HG02678 (cell line): ENCODE measurements around the gene SLC39A9.
"Not testable (repeated sequence)": the region's sequence is repeated elsewhere in the genome, so short reads cannot be mapped to it uniquely, and the experiment has no call there.

ENCODE experiments used
- ATAC-seq: cut with Tn5 transposase; IDR thresholded peaks from one replicate; pipeline ENCODE4 v1.9.1; 2021; ENCODE audit warnings: mild to moderate bottlenecking, moderate library complexity; ENCODE audit not compliant: unreplicated experiment

Gene SLC39A9

DNA sequence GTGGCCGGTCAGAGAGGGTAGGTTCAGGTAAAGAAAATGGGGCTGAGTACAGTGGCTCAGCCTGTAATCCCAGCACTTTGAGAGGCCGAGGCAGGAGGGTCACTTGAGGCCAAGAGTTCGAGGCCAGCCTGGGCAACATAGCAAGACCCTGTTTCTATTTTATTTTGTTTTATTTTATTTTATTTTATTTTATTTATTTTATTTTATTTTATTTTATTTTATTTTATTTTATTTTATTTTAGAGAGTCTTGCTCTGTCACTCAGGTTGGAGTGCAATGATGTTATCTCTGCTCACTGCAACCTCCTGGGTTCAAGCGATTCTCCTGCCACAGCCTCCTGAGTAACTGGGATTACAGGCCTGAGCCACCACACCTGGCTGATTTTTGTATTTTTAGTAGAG, 99.4 kb downstream of the SLC39A9 start:
- ATAC-seq, result not testable (repeated sequence)

DNA sequence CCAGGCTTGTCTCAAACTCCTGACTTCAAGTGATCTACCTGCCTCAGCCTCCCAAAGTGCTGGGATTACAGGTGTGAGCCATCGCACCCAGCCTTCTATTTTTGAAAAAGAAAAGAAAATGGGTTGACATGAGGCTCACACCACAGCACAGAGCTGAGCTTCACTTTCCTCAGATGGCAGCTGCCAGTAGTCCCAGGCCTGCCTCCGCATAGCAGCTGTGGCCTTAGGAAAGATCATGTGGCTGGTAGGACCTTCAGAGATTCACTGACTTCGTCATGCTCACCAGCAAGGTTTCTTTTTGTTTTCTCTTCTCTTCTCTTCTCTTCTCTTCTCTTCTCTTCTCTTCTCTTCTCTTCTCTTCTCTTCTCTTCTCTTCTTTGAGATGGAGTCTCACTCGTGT, 99.8 kb downstream of the SLC39A9 start:
- not testable (repeated sequence) for ATAC-seq

DNA sequence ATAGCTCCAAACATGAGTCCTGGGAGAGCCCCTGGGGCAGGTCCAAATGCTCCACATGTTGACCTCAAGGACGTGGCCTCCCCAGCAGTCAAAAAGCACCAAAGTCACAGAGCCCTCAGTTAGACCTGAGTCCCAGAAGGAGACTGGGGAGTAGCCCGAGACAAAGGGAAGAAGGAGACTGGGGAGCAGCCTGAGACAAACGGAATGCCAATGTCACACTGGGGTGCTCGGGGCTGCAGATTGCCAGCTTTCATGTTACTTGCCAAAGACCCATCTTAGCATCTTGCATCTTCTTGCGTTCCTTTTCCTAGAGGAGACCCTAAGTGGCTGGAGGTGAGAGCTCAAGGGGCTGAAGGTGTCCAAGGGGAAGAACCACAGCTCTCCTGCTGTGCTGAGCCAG, 100.9 kb downstream of the SLC39A9 start:
- no peak for ATAC-seq

DNA sequence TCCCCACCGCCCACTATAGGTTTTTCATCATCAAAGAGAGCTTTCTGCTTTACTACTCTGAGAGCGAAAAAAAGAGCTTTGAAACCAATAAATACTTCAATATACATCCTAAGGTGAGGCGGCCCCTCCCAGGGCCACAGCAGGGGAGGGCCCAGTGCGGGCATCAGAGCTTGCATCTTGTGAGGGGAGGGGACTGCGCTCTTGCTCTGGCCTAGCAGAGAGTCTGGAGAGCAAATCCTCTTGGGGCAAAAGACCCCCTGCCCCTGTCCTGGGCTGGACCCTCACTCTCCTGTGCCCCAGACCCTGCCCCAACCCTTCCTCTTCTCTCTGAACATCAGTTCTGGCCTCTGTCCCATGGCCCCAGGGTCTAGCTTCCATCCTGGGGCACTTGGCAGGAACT, 101.6 kb downstream of the SLC39A9 start:
- ATAC-seq, result no peak

DNA sequence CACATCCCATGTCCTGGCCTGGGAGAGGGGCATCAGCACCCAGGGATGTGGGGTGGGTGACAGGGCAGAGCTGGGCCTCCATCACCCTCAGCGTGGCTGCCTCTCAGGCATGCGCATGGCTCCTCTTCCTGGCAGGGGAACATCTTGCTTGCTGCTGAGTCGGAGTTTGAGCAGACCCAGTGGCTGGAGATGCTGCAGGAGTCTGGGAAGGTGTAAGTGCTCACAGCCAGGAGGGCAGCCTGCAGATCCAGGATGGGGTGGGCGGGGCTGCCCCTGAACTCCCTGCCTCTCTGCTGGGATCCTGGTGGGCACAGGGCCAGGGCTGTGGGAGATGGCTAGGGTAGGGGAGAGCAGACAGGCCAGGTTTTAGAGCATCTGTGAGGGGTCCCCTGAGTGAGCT, 102.2 kb downstream of the SLC39A9 start:
- ATAC-seq, result no peak

DNA sequence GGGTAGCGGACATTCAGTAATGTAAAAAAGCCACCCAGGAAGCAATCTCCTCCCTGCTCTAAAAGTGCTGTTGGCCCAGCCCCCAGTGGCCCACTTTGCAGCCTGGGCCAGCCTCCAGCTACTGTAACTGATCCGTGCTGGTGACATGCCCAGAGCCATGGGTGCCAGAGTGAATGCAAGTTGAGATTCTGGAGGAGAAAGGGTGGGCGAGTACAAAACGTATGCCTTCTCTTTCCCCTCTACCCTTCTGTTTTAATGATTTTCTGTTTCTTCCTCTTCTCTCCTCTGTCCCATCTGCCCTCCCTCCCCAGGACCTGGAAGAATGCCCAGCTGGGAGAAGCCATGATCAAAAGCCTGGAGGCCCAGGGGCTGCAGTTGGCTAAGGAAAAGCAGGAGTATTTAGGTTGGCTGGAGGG, 102.9 kb downstream of the SLC39A9 start:
- no peak for ATAC-seq

DNA sequence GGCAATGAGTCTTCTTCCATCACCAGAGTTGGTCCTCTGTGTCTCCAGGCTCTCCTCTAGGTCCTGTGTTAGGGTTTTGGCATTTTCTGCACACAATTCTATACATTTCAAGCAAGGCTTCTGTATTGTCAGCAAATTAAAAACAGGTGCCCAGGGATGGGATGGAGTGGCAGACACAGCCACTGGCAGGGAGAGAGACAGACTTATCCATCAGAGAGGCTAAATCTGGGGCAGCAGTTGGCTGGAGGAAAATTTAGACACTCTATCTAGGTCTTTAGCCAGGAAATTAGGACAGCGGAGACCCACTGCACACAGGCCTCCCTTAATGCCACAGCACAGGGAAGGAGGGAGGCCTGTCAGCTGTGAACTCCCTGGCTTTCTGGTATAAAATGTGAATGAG, 106.3 kb downstream of the SLC39A9 start:
- no peak for ATAC-seq

DNA sequence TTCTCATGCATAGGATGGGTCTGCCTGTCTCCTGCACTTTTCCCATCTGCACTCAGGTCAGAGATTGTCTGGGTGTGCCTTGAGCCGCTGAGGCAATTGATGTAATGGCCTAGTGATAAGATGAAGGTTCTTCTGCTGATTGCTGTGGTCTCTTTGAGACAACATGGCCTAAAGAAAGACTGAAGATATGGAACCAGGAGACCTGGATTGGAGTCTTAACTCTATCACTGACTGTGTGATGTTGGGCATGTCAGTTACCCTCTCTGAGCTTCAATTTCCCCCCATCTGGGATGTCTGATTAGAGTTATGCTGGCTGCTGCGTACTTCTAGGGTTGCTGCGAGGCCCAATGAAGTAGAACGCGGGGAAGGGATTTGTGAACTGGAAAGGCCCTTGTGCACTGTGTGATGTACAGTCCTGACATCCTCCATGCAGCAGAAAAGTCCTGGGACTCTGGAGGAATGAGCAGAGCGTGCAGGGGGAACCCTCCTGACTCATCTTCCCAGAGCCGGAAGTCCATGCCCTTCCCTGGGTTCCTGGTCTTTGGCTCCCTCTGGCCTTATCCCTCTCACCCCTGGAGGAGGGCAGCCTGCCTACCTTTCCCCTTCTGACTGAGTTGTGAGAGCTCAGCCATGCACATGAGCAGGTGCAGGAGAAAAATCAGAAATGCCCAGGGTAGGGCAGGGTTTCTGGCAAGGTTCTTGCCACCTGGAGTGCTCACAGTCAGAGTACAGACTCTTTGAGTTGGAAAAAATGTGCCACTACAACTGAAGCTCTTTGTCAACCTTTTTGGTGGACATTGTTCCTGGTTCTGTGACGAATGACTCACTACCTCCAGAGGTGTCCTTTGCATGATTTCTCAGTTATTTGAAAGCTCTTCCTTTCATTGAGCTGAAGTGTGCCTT, 107.1 kb downstream of the SLC39A9 start:
- no peak for ATAC-seq

DNA sequence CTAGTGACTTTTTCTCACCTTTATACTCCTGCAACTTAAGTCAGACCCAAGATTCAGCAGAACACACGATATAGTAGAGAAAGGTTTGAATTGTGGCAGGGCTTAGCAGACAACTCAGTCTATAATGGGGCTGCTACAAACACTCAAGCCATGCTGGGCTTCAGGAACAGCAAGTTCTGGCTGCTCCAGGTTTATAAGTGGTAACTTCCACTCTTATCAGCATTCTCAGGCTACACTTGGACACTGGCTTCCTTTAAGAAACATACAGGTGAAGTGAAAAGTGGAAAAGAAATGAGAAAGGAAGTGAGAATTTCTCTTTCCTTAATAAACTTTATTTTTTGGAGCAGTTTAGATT, 107.7 kb downstream of the SLC39A9 start:
- no peak for ATAC-seq
